Epithelial cell of esophagus (primary cell): ENCODE measurements around the gene EXOC3.
A peak's percentile ranks its signal among the peaks of the same experiment; 100 is the strongest.

Experiments
- DNase-seq: peaks from one replicate; pipeline ENCODE4 v3.0.0; 2010; ENCODE audit warnings: low read depth
- H3K4me3 ChIP-seq: 2 replicates; pipeline ENCODE4 v1.5.1; 2011; ENCODE audit warnings: mild to moderate bottlenecking, low read length, control low read depth
- CTCF ChIP-seq: IDR thresholded peaks from 2 replicates; pipeline ENCODE4 v1.5.1; 2011; ENCODE audit warnings: low read depth, mild to moderate bottlenecking, low read length, control low read depth, inconsistent platforms; ENCODE audit not compliant: insufficient read depth; ENCODE audit errors: missing control alignments

The EXOC3 gene

GRCh38 chr5:428754-429452 is 14.1 kb upstream of the EXOC3 start:
- no peak overlapping the region for H3K4me3 ChIP-seq
- DNase-seq, result no peak
- TF ChIP-seq CTCF, result no peak

GRCh38 chr5:429453-430188 is 13.4 kb upstream of the EXOC3 start:
- no peak for DNase-seq
- no peak overlapping the region for H3K4me3 ChIP-seq
- no peak for TF ChIP-seq CTCF

GRCh38 chr5:430214-430925 is 12.6 kb upstream of the EXOC3 start:
- no peak overlapping the region for H3K4me3 ChIP-seq
- DNase-seq, result no peak
- TF ChIP-seq CTCF, result no peak

GRCh38 chr5:431001-431710 is 11.8 kb upstream of the EXOC3 start:
- TF ChIP-seq CTCF, result peak; percentile 47
- peak; percentile 26 for DNase-seq
- H3K4me3 ChIP-seq, result no peak overlapping the region

GRCh38 chr5:431711-432050 is 11.3 kb upstream of the EXOC3 start:
- DNase-seq, result no peak
- no peak for TF ChIP-seq CTCF
- no peak overlapping the region for H3K4me3 ChIP-seq

- no peak for DNase-seq
- H3K4me3 ChIP-seq, result no peak overlapping the region
Measured at GRCh38 chr5:432201-432927, 10.6 kb upstream of the EXOC3 start.

More at GRCh38 chr5:432201-432927, 10.6 kb upstream of the EXOC3 start:
- no peak for TF ChIP-seq CTCF
